Muscle layer of colon (tissue), 2 donors: Measurements from ENCODE around the gene AMPD3.

ENCODE experiments used
- H3K27ac ChIP-seq: one replicate; pipeline ENCODE4 v1.7.0; 2013; ENCODE audit warnings: low read depth, mild to moderate bottlenecking, low read length, moderate library complexity
- H3K27me3 ChIP-seq, 2 donors: one replicate each; pipeline ENCODE4 v1.7.0; 2013; ENCODE audit warnings: low read length in 2 of 2, mild to moderate bottlenecking in 2 of 2; ENCODE audit not compliant: insufficient read depth in 2 of 2, control insufficient read depth in 1 of 2
- H3K36me3 ChIP-seq: one replicate; pipeline ENCODE4 v1.7.0; 2013; ENCODE audit warnings: mild to moderate bottlenecking, low read length; ENCODE audit not compliant: insufficient read depth
- H3K4me1 ChIP-seq: one replicate; pipeline ENCODE4 v1.7.0; 2013; ENCODE audit warnings: mild to moderate bottlenecking, low read length; ENCODE audit not compliant: insufficient read depth
- H3K4me3 ChIP-seq, 2 donors: one replicate each; pipeline ENCODE4 v1.7.0; 2013; ENCODE audit warnings: low read length in 2 of 2, low read depth in 1 of 2, mild to moderate bottlenecking in 1 of 2, moderate library complexity in 1 of 2
- H3K9ac ChIP-seq: one replicate; pipeline ENCODE4 v1.7.0; 2013; ENCODE audit warnings: low read length
- H3K9me3 ChIP-seq: one replicate; pipeline ENCODE4 v1.7.0; 2013; ENCODE audit warnings: mild to moderate bottlenecking, low read length
- donor health status: abdominal sarcoma.
- donor health status: Adenocarcinoma of cecum.

Gene AMPD3

DNA sequence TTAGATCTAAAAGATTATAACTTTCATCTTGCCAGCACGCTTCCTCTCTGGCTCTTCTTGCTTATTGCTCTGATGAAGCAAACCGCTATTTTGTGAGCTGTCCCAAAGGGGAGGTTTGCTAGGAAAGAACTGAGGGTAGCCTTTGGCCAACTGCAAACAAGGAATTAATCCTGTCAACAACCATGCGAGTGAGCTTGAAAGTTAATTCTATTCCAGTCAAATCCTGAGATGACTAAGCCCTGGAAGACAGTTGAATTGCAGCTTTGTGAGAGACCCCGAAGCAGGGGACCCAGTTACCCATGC, 96.2 kb downstream of the AMPD3 start:
- no peak overlapping the region for H3K9ac ChIP-seq
- H3K4me3 ChIP-seq = no peak overlapping the region

DNA sequence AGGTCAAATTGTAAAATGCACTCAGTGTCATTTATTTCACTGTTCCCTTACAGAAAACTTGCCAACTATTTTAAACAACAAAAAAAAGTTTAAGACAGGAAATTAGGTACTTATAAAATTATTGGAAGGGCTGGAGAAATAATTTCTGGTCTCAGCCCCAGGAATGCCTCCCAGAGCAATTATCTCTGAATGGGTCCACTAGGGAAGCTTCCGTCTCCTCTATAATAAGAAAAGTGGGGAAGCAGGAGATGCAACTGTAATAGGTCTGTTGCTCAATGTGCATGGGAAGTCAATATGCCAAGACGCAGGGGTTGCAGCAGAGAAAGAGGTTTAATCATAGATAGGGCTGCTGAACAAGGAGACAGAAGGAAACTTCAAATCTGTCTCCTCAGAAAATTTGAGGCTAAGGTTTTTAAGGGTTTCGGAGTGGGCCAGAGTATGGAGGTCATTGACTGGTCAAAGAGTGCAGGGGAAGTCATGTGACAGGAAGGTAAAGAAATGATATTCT, 96.8 kb downstream of the AMPD3 start:
- Histone ChIP-seq H3K4me3 (no peak overlapping the region), H3K9me3 (no peaks in the 10 kb centered on the region), H3K9ac (no peak overlapping the region), H3K36me3 (no peaks in the 10 kb centered on the region), H3K27ac (no peak overlapping the region), H3K4me1 (no peaks in the 10 kb centered on the region), H3K27me3 (no peaks in the 10 kb centered on the region)

More for the DNA sequence above, 96.2 kb downstream of the AMPD3 start:
- Histone ChIP-seq H3K27me3 (no peaks in the 10 kb centered on the region), H3K4me1 (no peaks in the 10 kb centered on the region), H3K27ac (no peak overlapping the region), H3K36me3 (no peaks in the 10 kb centered on the region), H3K9me3 (no peaks in the 10 kb centered on the region)

GRCh38 chr11:10556590-10556989, 101.5 kb downstream of the AMPD3 start:
- no peak overlapping the region for H3K27ac ChIP-seq
- H3K9ac ChIP-seq = no peak overlapping the region
- H3K4me1 ChIP-seq = no peaks in the 10 kb centered on the region
- H3K27me3 ChIP-seq = no peaks in the 10 kb centered on the region
- H3K4me3 ChIP-seq = no peak overlapping the region
- H3K36me3 ChIP-seq = no peaks in the 10 kb centered on the region
- H3K9me3 ChIP-seq = no peaks in the 10 kb centered on the region
